Measurements from ENCODE around the gene OR8G1.

DNA sequence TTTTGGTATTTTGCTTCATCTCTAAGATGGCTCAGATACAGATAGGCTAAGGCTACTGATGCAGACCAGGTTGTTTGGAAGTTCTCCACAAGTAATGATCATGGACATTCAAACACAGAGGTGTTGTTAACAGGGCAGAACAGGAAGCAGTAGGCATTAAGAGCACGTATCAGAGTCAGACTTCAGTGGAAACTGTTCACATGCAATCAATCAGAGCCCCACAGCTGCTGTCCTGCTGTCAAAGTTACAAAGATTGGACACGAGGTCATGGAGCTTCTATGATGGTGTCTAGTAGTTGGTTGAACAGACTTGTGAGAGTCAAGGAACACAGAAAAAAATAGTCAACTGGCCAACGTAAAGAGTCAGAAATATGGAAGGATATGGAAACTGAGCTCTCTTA lies 37.9 kb upstream of the OR8G1 start:
- TF ChIP-seq POLR2A (IDR thresholded peaks at IDR 0.05) (no peak), POLR2AphosphoS5 (IDR thresholded peaks at IDR 0.05) (no peak)
- TF ChIP-seq, protein P1, sequence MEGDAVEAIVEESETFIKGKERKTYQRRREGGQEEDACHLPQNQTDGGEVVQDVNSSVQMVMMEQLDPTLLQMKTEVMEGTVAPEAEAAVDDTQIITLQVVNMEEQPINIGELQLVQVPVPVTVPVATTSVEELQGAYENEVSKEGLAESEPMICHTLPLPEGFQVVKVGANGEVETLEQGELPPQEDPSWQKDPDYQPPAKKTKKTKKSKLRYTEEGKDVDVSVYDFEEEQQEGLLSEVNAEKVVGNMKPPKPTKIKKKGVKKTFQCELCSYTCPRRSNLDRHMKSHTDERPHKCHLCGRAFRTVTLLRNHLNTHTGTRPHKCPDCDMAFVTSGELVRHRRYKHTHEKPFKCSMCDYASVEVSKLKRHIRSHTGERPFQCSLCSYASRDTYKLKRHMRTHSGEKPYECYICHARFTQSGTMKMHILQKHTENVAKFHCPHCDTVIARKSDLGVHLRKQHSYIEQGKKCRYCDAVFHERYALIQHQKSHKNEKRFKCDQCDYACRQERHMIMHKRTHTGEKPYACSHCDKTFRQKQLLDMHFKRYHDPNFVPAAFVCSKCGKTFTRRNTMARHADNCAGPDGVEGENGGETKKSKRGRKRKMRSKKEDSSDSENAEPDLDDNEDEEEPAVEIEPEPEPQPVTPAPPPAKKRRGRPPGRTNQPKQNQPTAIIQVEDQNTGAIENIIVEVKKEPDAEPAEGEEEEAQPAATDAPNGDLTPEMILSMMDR (IDR thresholded peaks at IDR 0.05): no peak

Data from prostate gland (tissue), 2 donors.